ENCODE results near the gene LRCH2.

DNA sequence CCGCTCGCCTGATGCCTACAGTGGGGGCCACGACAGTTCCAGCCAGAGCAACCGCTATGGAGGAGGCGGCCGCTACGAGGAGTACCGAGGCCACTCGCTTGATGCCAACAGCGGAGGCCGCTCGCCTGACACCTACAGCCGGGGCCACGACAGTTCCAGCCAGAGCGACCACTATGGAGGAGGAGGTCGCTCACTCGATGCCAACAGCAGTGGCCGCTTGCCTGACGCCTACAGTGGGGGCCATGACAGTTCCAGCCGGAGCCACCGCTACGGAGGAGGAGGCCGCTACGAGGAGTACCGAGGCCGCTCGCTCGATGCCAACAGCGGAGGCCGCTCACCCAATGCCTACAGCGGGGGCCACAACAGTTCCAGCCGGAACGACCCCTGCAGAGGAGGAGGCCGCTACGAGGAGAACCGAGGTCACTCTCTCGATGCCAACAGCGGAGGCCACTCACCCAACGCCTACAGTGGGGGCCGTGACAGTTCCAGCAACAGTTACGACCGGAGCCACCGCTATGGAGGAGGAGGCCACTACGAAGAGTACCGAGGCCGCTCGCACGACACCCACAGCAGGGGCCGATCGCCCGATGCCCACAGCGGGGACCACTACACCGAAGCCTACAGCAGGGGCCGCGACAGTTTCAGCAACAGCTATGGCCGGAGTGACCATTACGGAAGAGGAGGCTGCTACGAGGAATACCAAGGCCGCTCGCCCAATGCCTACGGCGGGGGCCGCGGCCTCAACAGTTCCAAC lies 42.2 kb downstream of the LRCH2 start:
- TF ChIP-seq CTCF (IDR thresholded peaks at IDR 0.05) (no peak), POLR2A (IDR thresholded peaks at IDR 0.05) (no peak)
